ENCODE measurements around the gene PLET1. TPM values are rescaled to one million over a fixed set of nuclear protein-coding genes. Genes with fewer than 3 reads are reported as not detected.

PLET1 gene
- total and polyA plus RNA-seq, 2 of the 8 experiments (the other 6 are each of a cell fraction or from before 2014, with no cell fraction given): not detected

DNA sequence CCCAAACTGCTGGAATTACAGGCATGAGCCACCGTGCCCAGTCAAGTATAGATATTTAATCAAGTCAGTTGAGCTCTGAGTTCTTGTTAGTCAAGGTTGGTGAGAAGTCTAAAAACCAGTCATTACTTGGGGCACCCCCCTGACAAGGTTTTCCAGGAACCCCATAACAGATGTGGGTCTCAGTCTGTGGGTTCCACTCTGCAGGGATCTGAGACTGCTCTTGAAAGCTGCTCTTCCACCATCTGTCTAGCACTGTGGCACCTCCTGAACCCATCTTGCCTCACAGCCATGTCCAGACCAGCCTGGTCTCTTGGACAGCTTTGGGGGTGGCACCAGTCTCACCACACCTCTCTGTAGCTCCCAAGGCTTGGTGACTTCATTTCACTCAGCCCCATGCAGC lies 44.3 kb upstream of the PLET1 start (continued):
- TF ChIP-seq CTCF (IDR thresholded peaks at IDR 0.05; ENCODE audit: control extremely low read depth in 1 of 3, insufficient read depth in 1 of 3, low read depth in 1 of 3, low read length in 3 of 3) (no peak), GABPA (IDR thresholded peaks at IDR 0.05; ENCODE audit: borderline replicate concordance, insufficient read depth, low read length) (no peak), POU5F1 (IDR thresholded peaks at IDR 0.05; ENCODE audit: low read depth, low read length) (no peak), MAFK (IDR thresholded peaks at IDR 0.05; ENCODE audit: low read depth, low read length) (no peak), E2F6 (IDR thresholded peaks at IDR 0.05) (no peak), JUND (IDR thresholded peaks at IDR 0.05; ENCODE audit: low read length) (no peak)
